ENCODE results near the gene GNG8.

DNA sequence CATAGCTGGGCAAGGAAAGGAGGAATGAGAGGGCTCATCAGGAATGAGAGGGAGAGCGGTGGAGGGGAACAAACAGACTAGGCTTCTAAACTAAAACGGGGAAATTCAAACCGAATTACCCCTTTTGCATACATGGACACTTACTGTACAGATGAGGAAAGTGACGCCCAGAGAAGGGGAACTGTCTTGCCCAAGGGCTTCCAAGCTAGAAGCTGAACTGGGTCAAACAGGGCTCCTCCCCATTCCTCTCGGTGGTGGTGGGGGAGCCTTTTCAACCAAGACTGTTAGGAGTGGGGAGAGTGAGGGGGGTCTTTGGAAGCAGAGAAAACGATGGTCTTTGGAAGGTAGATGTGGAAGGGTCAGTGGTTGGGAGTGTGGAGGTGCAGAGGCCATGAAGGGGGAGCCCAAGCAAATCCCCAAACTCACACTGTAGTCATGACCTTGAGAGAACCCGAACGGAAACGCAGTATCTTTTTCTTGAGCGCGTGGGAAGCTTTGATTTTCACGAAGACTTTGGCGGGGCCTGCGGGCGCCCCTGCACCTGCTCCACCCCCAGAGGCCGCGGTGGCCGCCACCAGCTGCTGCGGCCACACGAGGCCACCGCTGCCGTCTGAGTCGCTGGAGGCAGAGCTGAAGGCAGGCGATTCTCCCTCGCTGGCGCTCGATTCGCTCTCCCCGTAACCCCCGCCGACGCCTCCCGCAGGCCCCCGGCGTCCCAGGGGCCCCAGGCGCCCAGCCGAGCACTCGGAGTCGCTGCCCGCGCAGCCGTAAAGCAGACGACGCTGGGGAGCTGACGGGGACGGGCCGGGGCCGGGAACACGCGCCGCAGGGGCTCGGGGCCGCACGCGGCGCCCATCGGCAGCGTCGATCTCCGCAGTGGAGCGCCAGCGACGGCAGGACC, 12.3 kb upstream of the GNG8 start:
- TF ChIP-seq CTCF (IDR thresholded peaks at IDR 0.05) (no peak), POLR2AphosphoS5 (IDR thresholded peaks at IDR 0.05; ENCODE audit: low read depth, low read length) (no peak), SIN3A (IDR thresholded peaks at IDR 0.05; ENCODE audit: borderline replicate concordance, insufficient read depth, low read depth, low read length) (no peak)
- TF ChIP-seq, protein P1, sequence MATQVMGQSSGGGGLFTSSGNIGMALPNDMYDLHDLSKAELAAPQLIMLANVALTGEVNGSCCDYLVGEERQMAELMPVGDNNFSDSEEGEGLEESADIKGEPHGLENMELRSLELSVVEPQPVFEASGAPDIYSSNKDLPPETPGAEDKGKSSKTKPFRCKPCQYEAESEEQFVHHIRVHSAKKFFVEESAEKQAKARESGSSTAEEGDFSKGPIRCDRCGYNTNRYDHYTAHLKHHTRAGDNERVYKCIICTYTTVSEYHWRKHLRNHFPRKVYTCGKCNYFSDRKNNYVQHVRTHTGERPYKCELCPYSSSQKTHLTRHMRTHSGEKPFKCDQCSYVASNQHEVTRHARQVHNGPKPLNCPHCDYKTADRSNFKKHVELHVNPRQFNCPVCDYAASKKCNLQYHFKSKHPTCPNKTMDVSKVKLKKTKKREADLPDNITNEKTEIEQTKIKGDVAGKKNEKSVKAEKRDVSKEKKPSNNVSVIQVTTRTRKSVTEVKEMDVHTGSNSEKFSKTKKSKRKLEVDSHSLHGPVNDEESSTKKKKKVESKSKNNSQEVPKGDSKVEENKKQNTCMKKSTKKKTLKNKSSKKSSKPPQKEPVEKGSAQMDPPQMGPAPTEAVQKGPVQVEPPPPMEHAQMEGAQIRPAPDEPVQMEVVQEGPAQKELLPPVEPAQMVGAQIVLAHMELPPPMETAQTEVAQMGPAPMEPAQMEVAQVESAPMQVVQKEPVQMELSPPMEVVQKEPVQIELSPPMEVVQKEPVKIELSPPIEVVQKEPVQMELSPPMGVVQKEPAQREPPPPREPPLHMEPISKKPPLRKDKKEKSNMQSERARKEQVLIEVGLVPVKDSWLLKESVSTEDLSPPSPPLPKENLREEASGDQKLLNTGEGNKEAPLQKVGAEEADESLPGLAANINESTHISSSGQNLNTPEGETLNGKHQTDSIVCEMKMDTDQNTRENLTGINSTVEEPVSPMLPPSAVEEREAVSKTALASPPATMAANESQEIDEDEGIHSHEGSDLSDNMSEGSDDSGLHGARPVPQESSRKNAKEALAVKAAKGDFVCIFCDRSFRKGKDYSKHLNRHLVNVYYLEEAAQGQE (IDR thresholded peaks at IDR 0.05; ENCODE audit: insufficient read depth in 1 of 2, low read depth in 2 of 2, low read length in 1 of 2): no peak
